NCI-H1436 treated with DMSO at 0.1 percent for 48 hours (cell line): ENCODE measurements around the gene PRDM10.

Source experiments
- DNase-seq: peaks from one replicate; lab custom pipeline; 2025; lab: John Stamatoyannopoulos, UW

Gene PRDM10

GRCh38 chr11:129944696-129945095 lies 57.9 kb downstream of the PRDM10 start:
- no peak for DNase-seq

DNA sequence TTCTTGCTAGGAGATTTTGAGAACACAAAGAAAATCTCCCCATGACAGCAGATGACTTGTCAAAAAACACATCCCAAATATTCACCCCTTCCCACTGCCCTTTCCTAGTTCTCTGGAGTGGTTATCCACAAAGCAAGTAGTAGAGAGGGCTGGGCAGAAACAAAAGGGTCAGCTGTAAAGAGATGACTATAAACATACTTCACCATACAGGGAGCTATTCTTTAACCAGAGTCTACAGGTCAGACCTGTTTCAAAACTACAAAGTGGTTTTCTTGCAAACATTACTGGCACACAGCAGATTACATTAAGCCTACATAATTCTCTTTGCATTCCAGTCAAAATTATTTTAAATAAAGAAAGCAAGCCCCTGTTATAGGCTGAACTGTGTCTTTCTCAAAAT lies 59.6 kb downstream of the PRDM10 start:
- no peak for DNase-seq

GRCh38 chr11:129939510-129939909 lies 63.1 kb downstream of the PRDM10 start:
- DNase-seq = no peak

GRCh38 chr11:129938764-129939163 lies 63.9 kb downstream of the PRDM10 start:
- DNase-seq = no peak

GRCh38 chr11:129937592-129938238 lies 64.9 kb downstream of the PRDM10 start:
- no peak for DNase-seq

DNA sequence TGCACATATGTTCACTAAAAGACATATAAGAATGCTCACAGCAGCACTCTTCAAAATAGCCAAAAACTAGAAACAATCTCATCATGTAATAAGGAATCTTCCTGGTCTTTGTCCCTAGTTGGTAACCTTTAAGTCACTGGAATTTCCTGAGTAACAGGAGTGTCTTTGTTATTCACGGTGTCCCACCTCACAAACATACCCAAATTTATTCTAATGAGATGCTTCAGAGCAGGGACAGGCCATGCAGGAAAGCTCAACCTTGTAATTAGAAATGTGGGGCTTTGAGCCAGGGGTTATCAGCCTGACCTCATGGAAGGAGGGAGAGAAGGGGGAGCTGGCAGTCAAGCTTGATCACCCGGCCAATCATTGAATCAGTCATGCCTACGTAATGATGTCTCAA lies 66.9 kb downstream of the PRDM10 start:
- DNase-seq = no peak

GRCh38 chr11:129933891-129934290 lies 68.7 kb downstream of the PRDM10 start:
- DNase-seq = no peak

DNA sequence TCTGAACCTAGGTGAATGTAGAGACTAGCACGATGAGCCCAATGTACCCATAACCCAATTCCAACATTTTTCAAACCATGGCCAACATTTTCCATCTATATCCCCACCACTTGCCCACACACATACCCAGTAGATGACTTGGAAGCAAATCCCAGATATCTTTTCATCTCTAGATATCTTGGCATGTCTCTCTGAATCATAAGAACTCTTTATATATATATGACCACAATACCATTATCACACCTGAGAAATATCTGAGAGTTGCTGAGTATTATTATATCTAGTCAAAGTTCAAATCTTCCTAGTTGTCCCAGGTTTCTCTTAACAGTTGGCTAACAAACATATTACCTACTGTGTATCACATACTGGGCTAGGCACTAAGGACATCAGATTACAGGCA lies 69.4 kb downstream of the PRDM10 start:
- no peak for DNase-seq

DNA sequence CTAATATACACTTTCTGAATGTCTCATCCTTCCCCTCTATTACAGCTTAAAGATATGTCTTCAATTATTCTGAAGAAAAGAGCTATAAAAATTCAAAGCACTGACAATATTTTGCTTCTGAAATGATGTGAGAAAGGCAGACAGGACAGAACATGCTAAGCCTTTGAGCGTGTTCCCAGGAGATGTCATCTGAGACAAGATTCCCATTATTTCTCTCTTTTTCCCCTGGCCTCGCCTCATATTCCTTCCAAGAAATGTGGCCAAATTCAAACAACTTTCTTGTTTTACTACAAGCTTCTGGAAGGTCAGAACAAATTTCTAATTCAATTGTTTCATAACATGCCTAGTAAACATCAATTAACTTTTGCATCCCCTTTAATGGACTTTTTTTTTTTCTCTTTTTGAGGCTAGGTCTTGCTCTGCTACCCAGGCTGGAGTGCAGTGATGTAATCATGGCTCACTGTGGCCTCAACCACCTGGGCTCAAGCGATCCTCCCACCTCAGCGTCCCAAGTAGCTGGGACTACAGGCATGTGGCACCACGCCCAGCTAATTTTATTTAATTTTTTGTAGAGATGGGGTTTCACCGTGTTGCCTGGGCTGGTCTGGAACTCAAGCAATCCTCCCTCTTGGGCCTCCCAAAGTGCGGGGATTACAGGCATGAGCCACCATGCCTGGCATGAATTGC lies 70.1 kb downstream of the PRDM10 start:
- DNase-seq = no peak

DNA sequence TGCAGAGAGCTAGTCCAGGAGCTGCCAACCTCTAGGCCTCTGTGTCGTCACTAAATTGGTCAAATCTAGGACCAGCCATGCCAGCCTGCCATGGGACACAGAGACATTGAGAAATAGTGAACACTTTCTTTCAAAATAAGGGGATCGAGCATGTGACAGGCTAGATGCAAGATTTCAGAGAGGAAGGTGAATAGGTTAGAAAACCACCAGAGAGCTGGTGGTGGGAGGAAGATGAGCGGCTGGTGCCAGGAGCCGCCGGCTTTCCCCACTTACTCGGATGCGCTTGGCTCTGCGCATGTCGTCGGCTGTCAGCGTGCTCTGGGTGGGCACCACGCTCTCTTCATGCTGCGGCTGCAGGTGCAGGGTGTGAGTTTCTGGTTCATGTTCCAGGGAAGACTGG lies 71.9 kb downstream of the PRDM10 start:
- DNase-seq = no peak

GRCh38 chr11:129930296-129930695 lies 72.3 kb downstream of the PRDM10 start:
- no peak for DNase-seq

GRCh38 chr11:129929721-129930120 lies 72.9 kb downstream of the PRDM10 start:
- DNase-seq = no peak

DNA sequence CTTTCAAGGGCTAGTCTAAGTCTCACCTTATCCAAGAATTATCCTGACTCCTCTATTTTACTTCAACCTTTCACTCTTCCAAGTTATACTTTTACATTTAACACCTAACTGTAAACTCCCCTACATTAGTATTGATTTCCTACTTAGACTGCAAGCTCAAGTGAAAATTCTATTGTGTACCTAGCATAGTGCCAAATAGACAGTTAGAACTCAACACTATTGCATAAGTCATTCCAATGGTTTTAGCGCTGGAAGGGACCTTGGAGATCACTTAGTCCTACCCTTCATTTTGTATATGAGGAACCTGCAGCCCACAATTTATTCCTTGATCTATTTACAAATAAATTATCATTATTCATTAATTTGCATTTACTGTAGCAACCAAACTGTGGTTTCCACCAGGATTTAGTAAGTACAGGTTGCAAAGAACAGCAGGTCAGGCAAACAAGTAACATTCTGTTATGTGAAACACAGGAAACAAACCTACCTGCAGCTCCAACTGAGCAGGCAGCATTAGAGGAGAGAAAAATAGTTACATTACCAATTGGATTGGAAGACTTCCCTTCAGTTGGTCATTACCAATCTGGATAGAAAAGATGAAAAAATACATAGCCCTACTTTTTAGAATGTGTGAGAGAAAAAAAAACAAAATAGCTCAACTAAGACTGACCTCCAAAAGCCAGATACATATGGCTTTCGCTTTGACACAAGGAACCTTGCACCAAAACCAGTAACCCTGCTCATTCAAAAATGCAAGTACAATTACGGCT lies 73.5 kb downstream of the PRDM10 start:
- DNase-seq = no peak

DNA sequence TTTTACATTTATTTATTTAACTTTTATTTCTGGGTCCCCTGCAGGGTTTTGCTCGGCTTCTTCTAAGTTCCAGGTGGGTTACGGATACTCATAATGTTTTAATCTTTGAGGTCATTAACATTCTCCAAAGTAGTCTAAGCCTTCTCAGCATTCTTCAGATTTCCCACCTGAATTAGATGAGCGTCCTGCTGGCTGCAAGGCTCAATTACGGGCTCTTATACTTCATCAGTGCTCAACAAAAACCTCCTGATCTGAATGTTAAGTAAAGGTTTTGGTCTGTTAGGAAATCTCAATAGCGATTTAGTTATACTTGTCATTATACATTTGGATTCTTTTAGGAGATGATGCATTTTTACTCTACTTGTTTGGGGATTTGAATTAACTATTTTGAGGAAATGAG lies 80.0 kb downstream of the PRDM10 start:
- DNase-seq = no peak

DNA sequence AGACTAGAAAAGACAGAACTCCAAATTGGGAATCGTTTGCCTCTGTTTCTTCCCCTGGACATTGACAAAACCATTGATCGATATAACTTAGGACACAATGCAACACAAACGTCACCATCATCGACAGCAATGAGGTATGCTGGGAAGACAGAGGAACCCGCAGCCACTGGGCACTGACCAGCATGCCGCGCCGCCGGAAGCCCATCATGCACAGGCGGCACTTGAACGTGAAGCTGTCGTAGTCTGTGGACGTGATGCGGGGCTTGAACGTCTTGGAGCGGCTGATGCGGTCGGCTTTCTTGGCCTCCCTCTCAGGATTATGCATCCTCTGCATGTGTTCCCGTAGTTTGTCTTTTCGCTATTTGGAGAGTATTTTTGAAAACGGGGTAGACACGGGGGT lies 84.3 kb downstream of the PRDM10 start:
- no peak for DNase-seq

DNA sequence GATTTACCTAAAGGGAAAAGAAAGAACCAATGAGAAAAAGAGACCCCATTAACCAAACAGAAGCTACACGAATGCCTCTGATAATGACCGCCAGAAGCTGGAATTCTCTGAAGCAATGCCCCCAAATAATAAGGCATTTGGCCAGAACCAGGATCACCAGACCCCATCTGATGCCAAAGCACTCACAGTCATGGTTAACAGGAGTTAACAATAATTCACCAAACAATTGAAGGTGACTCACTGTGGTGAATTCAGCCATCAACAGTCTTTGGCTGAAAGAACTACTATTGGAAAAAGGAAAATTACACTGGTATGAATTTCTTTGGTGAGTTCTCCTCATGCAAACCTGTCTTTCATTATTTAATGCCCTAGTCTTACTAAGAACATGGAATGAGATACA lies 85.4 kb downstream of the PRDM10 start:
- DNase-seq = no peak

DNA sequence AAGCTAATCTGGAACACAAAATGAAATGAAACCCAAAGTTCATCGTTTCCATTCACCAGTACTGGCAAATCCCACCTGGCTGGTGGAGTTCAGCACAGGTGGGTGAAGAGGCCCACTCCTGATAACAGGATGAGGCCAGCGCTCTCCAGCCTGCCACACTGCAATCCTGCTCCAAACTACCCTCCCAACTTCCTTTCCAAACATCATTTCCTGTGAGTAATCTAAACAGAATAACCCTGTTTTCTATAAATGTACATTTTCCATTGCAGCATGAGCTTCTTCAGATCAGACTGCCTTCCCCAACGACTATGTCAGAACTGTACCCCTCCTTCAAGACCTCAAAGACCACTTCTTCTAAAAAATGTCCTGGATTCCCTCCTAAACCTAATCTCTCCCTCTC lies 91.3 kb downstream of the PRDM10 start:
- DNase-seq = no peak

DNA sequence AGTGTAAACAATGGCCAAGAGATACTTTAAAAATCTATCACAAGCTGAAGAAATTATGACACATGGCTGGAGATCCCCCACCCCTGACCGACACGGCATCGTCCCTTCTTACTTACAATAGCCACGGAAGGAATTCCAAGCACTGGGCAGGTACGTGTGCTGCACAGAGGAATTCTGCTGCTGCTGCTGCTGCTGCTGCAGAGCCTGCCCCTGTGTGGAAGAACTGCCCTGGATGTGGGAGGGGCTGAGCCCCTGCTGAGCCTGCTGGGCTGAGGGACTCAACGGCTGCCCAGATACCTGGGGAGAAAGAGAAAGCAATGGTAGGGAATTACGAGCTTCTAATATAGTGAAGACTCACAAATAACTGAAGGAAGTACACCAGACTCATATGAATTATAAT lies 92.3 kb downstream of the PRDM10 start:
- DNase-seq = no peak

- DNase-seq = no peak
These were observed 97.2 kb downstream of the PRDM10 start for GRCh38 chr11:129905402-129905801.

GRCh38 chr11:129896062-129896461 lies 106.6 kb downstream of the PRDM10 start:
- peak; percentile 0 for DNase-seq

GRCh38 chr11:129895126-129896041 lies 107.3 kb downstream of the PRDM10 start, which contains the start of gene NFRKB:
TSS of gene NFRKB (minus strand) at chr11:129895578. CDS start at chr11:129892849, 2,729 bp downstream.
- peak; percentile 8 for DNase-seq
